Measurements from ENCODE around the gene CEP41. TPM values are rescaled to one million over a fixed set of nuclear protein-coding genes. Genes with fewer than 3 reads are reported as not detected.

Gene CEP41
- total RNA-seq, 2 donors from 2014 or later: 6.2 to 7.0 TPM

DNA sequence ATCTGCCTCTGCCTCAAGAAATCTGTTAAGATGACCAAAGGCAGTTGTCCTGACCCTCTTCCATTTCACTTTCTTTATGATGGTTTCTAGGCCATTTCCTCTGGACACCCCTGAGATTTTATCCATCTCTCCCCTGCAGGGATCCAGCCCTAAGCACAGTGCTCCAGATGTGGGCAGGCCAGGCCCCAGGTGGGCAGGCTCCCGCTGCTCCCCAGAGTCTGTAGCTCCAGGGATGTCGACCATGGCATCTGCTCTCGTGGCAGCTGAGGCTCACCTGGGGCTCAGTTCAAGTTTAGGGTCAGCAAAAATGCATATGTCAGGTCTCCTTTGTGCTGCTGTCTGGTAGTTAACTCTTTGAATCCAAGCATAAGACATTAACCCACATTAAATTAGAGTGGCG lies 11.8 kb downstream of the CEP41 start:
- DNase-seq (no peak), ATAC-seq (no peak)
- intact Hi-C loops (cut with DNase I): no loop called here

DNA sequence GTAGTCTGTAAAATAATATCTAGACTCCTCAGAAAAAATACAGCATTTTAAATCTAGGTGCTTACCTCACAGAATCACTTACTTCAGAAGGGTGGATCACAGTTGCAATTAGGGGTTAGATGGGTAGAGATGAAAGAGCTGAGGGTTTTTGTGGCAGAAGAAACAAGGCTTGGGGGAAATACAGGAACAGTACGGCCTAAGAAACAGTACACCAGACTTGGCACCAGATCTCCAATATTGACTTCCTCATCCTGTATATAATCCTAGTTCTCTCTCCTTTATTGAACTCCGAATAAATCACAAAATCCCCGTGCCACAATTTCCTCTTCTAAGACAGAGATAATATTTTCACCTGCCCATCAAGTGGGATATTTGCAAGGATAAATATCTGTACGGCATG lies 14.3 kb downstream of the CEP41 start:
- no peak for ATAC-seq
- intact Hi-C loops (cut with DNase I): no loop called here
- no peak for DNase-seq

DNA sequence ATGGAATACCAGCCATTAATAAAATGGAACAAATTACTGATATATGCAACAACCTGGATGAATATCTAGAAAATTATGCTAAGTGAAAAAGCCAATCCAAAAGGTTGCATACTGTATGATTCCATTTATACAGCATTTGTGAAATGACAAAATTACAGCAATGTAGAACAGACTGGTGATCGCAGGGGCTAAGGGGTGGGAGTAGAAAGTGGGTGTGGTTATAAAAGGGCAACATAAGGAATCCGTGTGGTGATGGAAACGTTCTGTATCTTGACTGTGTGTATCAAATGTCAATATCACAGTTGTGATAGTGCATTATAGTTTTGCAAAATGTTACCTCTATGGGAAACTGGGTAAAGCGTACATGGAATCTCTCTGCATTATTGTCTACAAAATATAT lies 15.0 kb downstream of the CEP41 start:
- ATAC-seq (no peak), DNase-seq (no peak)
- intact Hi-C loops (cut with DNase I): no loop called here

DNA sequence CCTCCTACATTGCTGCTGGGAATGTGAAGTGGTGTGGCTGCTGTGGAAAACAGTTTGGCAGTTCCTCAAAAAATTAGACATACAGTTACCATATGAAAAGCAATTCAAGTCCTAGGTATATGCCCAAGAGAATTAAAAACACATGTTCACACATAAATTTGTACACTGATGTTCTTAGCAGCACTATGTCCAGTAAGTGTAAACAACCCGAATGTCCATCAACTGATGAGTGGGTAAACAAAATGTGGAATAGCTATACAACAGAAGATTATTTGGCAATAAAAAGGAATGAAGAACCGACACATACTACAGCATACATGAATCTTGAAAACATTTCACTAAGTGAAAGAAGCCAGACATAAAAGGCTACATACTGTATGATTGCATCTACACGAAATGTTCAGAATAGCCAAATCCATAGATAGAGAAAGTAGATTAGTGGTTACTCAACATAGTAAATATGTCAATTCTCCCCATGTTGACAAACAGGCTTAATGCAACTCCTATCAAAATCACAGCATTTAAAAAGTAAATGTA lies 17.2 kb downstream of the CEP41 start:
- intact Hi-C loops (cut with DNase I): no loop called here
- DNase-seq: no peak
- ATAC-seq: no peak

DNA sequence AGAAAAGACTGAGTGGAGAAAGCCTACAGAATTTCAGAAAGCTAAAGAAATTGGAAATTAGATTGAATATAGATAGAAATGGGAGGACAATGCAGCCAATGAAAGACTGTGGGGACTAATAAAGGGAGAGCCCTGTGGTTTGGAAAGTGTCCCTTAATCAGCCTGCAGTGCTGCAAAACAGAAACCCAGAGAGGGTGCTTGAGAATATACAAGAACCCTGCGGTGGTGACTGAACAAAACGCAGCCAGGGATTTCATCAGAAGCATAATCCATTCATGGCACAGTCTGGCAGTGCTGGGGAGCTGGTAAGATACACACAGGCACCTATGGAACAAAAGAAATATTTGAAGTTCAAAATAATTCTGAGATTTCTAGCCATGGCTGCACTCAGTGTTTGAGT lies 19.1 kb downstream of the CEP41 start:
- intact Hi-C loops (cut with DNase I): no loop called here
- ATAC-seq (peak in 1 of 2 donors; percentile 24), DNase-seq (no peak)

DNA sequence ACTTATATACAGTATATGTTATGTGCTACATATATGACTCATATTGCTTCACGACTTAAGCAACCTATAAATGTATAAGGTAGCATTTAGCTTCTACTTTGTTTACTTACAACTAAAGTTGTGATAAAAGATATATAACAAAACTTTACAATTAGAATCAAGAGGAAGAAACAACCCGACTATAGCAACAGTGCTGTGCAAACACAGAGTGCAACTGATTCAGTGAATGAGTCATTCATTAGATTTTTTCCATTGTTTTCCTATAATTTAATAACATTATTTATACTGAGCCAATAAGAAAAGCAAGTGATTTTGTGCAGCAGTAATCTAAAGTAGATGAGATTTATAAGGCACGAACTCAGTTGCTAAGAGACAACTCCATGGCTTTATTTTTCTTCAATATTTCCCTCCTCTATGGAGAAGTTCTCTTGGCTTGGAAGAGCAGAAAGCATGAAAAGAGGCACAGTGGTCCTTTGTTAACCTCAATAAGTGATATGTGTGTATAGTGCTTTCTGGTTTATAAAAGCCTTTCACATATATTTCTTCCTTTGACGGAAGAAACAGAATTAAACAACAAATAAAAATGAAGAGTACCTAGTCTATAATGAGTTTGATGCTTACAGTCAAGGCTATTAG lies 19.8 kb downstream of the CEP41 start:
- intact Hi-C loops (cut with DNase I): no loop called here
- DNase-seq: no peak
- ATAC-seq: no peak

DNA sequence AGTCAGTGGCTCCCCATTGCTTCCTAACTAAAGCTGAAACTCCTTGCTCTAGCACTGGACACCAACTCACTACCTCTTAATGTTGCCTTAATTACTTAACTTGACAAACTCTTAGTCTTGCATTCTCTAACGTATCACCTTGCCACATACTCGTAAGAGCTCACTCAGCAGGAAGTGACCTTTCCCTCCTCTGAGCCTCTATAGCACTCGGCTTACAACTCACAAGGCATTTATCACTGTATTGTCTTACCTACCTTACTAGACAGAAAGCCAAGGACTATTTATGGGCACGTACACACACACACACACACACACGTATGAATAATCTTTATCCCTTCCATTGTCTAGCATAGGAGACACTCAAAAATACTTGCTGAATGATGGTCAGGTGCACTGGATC lies 21.2 kb downstream of the CEP41 start:
- ATAC-seq (no peak), DNase-seq (no peak)
- intact Hi-C loops (cut with DNase I): no loop called here

DNA sequence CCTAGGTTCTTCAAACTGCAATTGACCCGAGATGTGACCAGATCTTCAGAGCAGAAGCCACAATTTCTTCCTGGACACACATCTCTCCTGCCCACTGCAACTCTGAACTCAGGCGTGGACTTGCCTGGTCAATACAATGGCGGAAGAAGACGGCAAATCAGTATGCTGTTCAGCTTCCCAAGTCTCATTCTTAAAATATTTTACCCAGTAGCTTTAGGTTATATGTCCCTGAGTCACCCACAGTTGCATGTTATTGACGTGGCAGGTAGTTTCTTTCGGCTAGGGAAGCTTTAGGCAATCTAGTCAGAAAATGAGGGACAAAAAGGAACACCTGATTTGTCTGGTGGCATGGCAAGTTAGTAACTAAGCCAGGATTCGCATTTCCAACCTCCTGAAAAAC lies 22.5 kb downstream of the CEP41 start:
- DNase-seq (no peak), ATAC-seq (no peak)
- intact Hi-C loops (cut with DNase I): no loop called here

DNA sequence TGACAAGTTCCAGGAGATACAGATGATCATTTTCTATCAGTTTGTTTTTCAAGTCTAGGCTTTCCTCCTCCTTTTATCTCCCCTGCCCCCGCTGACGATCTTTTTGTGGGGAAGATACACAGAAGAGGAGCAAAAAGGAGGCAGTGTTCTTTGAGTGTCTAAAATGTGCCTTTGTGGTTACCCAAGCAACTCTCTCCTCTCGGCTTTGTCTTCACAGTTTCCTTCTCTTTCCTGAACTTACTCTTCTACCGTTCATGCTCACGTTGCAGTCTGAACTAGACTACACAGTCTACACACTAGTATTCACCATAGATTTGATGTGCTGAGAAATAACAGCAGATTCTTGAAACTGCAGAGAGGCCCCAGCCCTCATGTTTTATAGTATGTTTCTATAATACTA lies 23.6 kb downstream of the CEP41 start:
- intact Hi-C loops (cut with DNase I): no loop called here
- no peak for DNase-seq
- no peak for ATAC-seq

DNA sequence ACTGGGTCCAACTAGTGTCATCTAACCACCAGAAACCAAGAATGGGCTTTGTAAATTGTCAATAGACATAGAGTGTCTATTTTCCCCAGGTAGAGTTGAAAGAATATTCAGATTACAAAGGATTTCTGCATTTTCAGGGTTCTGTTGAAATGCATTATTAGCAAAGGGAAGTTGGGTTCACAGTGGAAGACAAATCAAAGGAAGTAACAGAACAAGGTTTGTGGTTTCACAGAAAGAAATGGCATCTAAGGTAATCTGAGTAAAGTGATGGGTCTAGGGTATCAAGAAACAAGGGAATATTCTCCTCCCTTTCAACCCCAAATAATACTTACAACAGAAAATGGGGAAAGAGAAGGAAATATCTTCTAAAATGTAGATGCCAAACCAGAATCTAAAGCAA lies 25.8 kb downstream of the CEP41 start:
- intact Hi-C loops (cut with DNase I): no loop called here
- no peak for ATAC-seq
- DNase-seq: no peak

DNA sequence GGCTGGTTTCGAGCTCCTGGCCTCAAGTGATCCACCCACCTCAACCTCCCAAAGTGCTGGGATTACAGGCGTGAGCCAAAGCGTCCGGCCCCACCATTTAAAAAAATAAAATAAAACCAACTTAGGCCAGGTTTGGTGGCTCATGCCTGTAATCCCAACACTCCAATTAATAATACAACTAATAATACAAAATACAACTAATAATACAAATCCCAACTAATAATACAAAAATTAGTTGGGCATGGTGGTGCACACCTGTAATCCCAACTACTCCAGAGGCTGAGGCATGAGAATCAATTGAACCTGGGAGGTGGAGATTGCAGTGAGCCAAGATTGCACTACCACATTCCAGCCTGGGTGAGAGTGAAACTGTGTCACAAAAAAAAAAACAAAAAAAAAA lies 27.6 kb downstream of the CEP41 start:
- intact Hi-C loops (cut with DNase I): no loop called here
- DNase-seq: no peak
- no peak for ATAC-seq

DNA sequence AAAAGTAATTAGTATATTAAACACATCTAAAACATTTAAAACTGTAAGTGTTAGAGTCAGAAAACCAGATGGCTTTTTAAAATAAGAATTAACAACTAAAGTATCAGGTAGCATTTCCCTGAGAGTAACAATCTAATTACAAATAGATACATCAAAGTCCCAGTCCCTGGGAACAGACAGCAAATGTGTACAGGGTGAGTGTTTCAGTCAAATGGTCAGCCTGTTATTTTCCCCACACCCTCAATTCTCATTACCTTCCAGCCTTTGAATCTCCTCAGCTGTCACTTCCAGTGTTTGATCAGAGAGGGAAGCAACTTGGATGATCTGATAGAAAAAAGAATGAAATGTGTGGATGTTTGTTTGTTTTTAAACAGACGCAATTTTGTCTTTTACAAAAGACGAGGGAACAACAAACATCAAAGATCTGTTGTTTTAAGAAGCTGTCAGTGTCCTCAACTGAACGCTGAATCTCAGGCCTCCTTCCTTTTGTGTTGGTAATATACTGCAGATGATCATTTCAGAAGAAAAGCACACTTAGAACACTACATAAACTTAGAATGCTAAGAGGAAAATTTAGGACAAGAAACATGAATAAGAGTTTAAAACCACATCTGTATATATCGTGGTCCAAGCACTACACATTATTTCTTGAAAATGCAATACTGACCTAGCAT lies 29.8 kb downstream of the CEP41 start:
- ATAC-seq (no peak), DNase-seq (no peak)
- intact Hi-C loops (cut with DNase I): no loop called here

DNA sequence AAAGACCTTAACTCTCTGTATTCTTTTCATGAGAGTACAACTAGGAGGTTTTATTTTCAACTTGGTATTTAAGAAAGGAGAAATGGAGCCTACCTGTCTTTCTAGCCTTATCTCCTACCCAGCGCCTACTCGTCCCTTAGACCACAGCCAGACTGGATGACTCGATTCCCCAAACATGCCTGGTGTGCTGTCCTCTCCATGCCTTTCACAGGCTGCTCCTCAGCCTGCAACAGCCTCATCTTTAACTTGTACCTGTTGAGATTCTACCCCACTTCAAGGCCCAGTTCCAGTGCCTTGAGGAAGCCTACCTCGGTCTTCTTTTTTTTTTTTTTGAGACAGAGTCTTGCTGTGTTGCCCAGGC lies 31.1 kb downstream of the CEP41 start:
- ATAC-seq: no peak
- intact Hi-C loops (cut with DNase I): no loop called here
- DNase-seq: no peak

DNA sequence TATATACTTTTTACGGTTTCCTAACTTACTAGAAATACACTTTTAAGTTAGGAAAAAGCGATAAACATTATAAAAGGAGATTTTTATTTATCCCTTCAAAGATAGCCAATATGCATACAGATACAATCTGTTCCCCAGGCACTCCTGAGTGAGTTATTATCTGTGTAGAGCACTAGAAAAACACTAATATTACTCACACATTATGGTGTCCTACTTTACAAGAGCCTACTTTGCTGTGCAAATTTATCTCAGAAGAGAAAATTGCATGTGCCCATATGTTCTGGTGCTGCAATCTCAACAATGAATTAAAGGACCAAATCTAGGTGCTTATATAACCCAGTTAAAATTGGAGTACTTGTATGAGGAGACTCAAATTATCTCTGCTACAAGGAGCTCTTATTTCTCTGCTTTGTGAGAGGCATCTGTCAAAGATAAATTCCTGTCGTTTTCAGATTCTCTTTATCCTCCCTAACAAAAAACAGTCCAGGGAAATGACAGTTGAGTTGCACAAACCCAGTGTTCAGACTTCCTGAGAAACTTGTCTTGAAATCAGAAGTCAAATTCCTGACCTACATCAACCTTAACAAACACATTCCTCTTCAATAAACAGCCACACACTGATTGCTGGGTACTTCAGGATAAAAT lies 31.6 kb downstream of the CEP41 start:
- no peak for DNase-seq
- ATAC-seq: no peak
- intact Hi-C loops (cut with DNase I): no loop called here

DNA sequence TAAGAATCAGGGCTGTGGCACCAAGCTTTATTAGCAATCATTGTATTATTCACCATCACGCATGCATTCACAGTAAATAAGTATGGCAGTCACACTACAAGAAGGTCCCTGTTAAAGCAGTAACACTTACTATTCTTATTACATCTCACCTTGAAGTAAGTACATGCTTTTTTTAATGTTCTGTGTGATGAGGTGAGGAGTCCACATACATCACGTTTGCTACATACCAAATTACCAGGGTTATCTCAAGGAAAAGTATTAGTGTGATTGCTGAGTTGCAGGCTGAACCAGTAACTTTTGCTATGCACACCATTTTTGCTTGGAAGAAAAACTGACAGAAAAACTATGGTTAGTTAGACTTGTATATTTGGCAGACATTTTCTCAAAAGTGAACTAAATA lies 35.8 kb downstream of the CEP41 start:
- DNase-seq (no peak), ATAC-seq (no peak)
- intact Hi-C loops (cut with DNase I): no loop called here

DNA sequence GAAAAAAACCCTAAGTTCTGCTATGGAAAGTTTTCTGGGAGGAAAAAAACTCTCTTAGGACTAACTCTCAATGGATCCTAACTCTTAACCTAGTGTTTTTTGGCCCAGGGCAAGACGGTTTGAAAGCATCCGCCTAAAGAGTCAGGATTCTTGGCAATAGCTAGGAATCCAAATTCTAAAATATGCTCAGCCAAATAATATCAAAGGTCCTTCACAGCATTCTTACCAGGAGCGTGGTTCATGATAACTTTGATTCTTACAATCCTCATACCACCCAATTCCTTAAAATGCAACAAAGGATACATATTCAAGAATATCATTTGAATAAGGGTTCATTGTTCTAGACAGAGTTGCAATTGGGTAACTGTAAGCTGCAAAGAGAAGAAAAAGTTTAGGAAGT lies 39.2 kb downstream of the CEP41 start:
- intact Hi-C loops (cut with DNase I): no loop called here
- DNase-seq: no peak

DNA sequence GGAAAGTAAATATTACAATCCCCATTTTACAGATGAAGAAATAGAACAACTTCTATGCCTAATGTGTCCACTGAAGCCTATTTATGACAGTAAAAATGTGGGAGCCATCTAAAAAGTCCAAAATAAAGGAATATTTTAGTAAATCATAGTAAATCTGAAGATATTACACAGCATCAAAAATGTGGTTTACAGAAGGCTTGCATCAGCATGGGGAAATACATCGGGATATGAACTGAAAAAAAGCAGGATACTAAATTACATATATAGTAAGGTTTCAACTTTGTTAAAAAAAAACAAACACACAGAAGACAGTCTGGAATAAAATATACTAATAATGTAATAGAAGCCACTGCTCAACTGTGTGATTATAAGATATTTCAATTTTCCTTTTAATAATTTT lies 39.7 kb downstream of the CEP41 start:
- intact Hi-C loops (cut with DNase I): no loop called here
- DNase-seq: no peak
- ATAC-seq: no peak

More for the DNA sequence above, 39.2 kb downstream of the CEP41 start:
- peak in 1 of 2 donors; percentile 58 for ATAC-seq

DNA sequence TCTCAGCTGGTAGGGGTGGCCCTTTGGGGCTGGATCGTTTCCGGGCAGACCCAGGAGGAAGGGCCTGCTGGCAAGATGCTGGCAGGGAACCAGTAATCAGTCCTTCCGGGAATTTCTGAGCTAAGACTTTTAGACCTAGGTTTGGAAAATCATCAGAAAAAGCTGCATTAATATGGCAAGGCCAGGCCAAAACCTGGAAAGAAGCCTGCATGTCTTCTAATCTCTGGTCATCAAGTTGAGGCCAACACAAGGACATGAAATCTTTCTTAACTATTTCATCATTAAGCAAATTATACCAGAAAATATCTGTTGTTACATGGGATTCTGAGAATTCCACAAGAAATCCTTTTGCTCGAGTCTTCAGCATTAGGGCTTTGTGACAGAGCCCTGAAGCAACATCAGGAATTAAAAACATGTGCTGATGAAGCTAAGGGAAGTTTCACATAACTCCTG lies 40.7 kb downstream of the CEP41 start:
- DNase-seq: no peak
- peak in 1 of 2 donors; percentile 77 for ATAC-seq
- intact Hi-C loops (cut with DNase I): no loop called here

DNA sequence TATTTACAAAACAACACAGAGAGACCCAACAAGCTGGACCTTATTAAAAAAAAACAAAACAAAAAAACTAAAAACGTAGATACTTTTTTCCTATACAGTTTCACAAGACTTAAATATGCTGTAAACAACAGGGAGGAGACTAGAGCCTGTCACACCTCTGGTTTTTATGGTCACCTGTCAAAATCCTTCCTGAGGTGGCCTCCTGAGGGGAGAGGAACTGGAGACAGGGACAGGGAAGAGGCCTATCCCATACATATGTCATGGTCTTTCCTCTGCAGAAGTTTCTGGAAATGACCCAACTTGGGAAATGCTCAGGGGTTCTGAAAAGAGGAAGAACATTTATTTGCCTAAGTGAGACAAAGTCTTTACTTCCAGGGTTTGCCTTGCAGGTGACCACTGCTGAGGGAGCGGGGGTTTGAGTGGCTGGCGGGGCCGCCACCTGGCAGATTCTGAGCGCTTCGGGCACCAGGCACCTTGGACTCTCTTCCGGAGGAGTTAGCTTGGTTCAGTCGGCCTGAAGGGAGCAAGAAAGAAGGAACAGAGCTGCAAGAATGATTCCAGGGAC lies 42.2 kb downstream of the CEP41 start:
- intact Hi-C loops (cut with DNase I): no loop called here
- ATAC-seq: no peak
- DNase-seq: no peak

DNA sequence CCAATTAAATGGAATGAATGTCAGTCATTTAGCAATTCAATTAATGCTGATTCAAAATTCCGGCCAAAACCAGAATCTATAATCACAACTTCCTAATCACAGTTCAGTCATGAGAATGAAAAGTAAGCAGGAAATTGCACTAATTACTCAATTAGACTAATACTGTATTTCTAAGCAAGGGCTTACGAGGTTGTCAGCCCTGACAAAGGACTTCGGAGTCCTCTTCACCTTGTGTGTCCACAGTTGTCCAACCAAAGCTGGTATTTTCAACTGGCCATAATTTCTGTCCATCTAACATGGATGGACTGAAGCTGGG lies 43.1 kb downstream of the CEP41 start:
- no peak for ATAC-seq
- DNase-seq: no peak
- intact Hi-C loops (cut with DNase I): no loop called here

All from left cardiac atrium (tissue), 4 donors.